Fibroblast of pulmonary artery (primary cell): ENCODE measurements around the gene KCNN3.

ENCODE experiments used
- DNase-seq: peaks from one replicate; pipeline ENCODE4 v3.0.0-alpha.2; 2010; ENCODE audit warnings: low read depth
- H3K4me3 ChIP-seq: replicated peaks from 2 replicates; pipeline ENCODE4 v1.5.1; 2011; ENCODE audit warnings: low read depth, mild to moderate bottlenecking, control low read depth, low read length, moderate library complexity
- CTCF ChIP-seq: IDR thresholded peaks from 2 replicates; pipeline ENCODE4 v1.5.1; 2011; ENCODE audit warnings: mild to moderate bottlenecking, control low read depth, low read length, inconsistent platforms; ENCODE audit errors: missing control alignments

The KCNN3 gene

DNA sequence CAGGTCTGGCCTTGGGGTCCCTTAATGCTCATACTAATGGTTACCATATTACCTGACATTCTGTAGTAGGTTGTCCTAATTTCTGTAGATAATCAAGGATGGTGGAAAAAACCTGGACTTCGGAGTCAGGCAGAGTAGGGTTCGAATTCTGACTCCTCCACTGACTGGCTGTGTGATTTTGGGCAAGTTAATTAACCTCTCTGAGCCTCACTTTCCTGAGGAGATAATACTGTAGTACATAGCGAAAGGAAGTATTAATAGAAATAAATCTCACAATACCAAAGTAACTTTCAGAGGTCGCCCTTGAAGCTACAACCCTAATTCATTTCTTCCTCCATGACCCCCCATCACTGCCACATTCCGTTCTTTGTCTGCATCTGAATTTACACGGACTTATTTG is 72.9 kb downstream of the KCNN3 start:
- no peak for TF ChIP-seq CTCF
- H3K4me3 ChIP-seq, result no peak overlapping the region
- DNase-seq, result no peak

GRCh38 chr1:154796303-154796892 is 73.7 kb downstream of the KCNN3 start:
- no peak overlapping the region for H3K4me3 ChIP-seq
- DNase-seq, result no peak
- no peak for TF ChIP-seq CTCF

DNA sequence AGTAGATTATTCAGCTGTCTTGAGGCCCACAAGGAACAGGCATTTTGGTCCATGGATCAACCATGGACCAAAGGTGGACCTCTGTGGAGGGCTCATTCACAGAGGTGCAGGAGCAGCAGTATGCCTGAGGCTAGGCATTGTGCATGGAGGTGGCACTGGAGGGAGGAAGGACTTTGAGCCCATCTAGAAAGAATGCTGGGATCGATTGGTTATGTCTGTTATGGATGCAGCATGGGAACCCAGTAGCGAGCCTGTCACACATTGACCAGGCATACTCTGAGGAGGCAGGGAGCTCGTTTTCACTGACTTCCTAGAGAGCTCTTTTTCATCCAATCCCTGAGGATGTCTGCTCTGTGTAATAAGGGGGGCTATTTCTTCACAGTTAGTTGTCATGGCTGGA is 75.5 kb downstream of the KCNN3 start:
- no peak for TF ChIP-seq CTCF
- no peak for DNase-seq
- H3K4me3 ChIP-seq, result no peak overlapping the region

DNA sequence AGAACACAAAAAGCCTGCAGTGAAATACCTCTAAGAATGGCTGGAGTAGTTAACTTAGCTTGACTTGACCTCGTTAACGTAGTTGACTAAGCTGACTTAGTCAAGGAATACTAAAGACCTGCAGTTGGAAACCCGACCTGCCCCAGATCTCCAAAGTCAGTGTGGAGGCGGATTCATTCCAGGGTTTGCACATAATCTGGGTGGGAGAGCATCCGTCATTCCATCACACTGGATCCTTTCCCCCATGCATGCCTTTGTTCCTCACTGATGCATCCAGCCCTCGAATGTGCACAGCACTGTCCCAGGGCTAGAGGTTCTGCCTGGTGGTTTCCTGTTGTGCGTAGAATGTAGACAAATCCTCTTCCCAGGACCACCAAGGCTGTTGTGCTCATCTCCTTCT is 76.4 kb downstream of the KCNN3 start:
- no peak overlapping the region for H3K4me3 ChIP-seq
- no peak for TF ChIP-seq CTCF
- no peak for DNase-seq

GRCh38 chr1:154792899-154793298 is 77.2 kb downstream of the KCNN3 start:
- DNase-seq, result no peak
- H3K4me3 ChIP-seq, result no peak overlapping the region
- TF ChIP-seq CTCF, result no peak

- no peak overlapping the region for H3K4me3 ChIP-seq
- no peak for TF ChIP-seq CTCF
- DNase-seq, result peak; percentile 46
Observed at GRCh38 chr1:154791292-154792166, 78.6 kb downstream of the KCNN3 start.

DNA sequence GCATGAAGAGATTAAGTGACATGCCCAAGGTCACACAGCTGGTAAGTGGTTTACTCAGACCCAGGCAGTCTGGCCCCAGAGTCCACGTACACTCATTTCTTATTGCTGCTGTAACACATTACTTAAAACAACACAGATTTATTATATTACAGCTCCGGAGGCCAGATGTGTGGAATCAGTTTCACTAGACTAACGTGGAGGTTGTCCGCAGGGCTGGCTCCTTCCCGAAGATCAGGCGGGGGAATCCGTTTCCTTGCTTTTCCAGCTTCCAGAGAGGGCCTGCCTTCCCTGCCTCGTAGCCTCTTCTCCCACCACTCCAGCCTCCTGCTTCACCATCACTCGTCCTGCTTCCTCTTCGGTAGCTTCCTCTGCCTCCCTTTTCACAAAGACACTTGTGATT is 81.2 kb downstream of the KCNN3 start:
- no peak for TF ChIP-seq CTCF
- H3K4me3 ChIP-seq, result no peak overlapping the region
- DNase-seq, result no peak
